NK-92 (cell line): ENCODE data around the gene CELSR2.

Source experiments
- DNase-seq: peaks from one replicate; lab custom pipeline; 2025; ENCODE audit not compliant: unreplicated experiment; lab: John Stamatoyannopoulos, UW

Gene CELSR2

GRCh38 chr1:109250454-109251276 lies 1.3 kb downstream of the CELSR2 start:
- no peak for DNase-seq

GRCh38 chr1:109251277-109252166 lies 2.2 kb downstream of the CELSR2 start:
- DNase-seq: no peak

GRCh38 chr1:109252167-109252892 lies 3.0 kb downstream of the CELSR2 start:
- no peak for DNase-seq

GRCh38 chr1:109252893-109253802 lies 3.8 kb downstream of the CELSR2 start:
- DNase-seq: no peak

- no peak for DNase-seq
These were observed 4.7 kb downstream of the CELSR2 start for GRCh38 chr1:109253803-109254620.

GRCh38 chr1:109254621-109255096 lies 5.3 kb downstream of the CELSR2 start:
- no peak for DNase-seq

- DNase-seq: no peak
These were observed 5.8 kb downstream of the CELSR2 start for GRCh38 chr1:109255097-109255651.

- no peak for DNase-seq
These were observed 6.3 kb downstream of the CELSR2 start for GRCh38 chr1:109255678-109256077.

- no peak for DNase-seq
These were observed 6.7 kb downstream of the CELSR2 start for GRCh38 chr1:109256085-109256484.

- no peak for DNase-seq
These were observed 7.8 kb downstream of the CELSR2 start for GRCh38 chr1:109256971-109257681.

GRCh38 chr1:109257682-109258421 lies 8.5 kb downstream of the CELSR2 start:
- no peak for DNase-seq

GRCh38 chr1:109258481-109259466 lies 9.4 kb downstream of the CELSR2 start:
- no peak for DNase-seq

- no peak for DNase-seq
These were observed 10.6 kb downstream of the CELSR2 start for GRCh38 chr1:109259674-109260557.

GRCh38 chr1:109261006-109261405 lies 11.7 kb downstream of the CELSR2 start:
- DNase-seq: no peak

- DNase-seq: no peak
These were observed 12.2 kb downstream of the CELSR2 start for GRCh38 chr1:109261578-109261977.
